Ishikawa (cell line): ENCODE data around the gene CAMTA1.

ENCODE experiments used
- CEBPB ChIP-seq: IDR thresholded peaks from 2 replicates; pipeline ENCODE4 v1.6.1; 2012
- EP300 ChIP-seq: IDR thresholded peaks from 2 replicates; pipeline ENCODE4 v1.6.1; 2012; ENCODE audit warnings: borderline replicate concordance
- TAF1 ChIP-seq: IDR thresholded peaks from 2 replicates; pipeline ENCODE4 v1.6.1; 2012; ENCODE audit warnings: low read depth, mild to moderate bottlenecking
- TCF12 ChIP-seq: IDR thresholded peaks from 2 replicates; pipeline ENCODE4 v1.6.1; 2012; ENCODE audit warnings: low read depth
- TF ChIP-seq, protein P1 (sequence below): IDR thresholded peaks from 2 replicates; pipeline ENCODE4 v1.6.1; 2012; ENCODE audit warnings: low read depth, mild to moderate bottlenecking
- TF ChIP-seq, protein P2 (sequence below): IDR thresholded peaks from 2 replicates; pipeline ENCODE4 v1.6.1; 2012

DNA sequence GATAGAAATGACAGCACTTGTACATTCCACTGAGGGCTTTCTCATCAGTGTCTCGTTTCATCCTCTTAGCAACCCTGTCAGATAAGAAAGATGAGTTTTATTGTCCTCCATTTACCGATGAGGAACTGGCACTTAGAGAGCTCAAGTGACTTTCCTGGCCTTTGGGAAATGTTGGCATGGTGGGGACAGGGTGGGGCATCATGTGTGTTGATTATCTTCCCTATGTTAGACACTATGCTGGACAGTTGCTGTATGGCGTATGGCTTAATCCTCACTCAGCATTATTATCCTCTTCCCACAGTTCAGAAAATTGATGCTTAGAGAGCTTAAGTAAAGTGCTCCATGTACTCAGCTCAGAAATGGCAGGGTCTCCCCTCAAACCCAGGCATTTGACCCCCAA, 163.2 kb downstream of the CAMTA1 start:
- TF ChIP-seq TCF12 (no peak), CEBPB (no peak), TAF1 (no peak), EP300 (no peak)
- TF ChIP-seq, protein P1, sequence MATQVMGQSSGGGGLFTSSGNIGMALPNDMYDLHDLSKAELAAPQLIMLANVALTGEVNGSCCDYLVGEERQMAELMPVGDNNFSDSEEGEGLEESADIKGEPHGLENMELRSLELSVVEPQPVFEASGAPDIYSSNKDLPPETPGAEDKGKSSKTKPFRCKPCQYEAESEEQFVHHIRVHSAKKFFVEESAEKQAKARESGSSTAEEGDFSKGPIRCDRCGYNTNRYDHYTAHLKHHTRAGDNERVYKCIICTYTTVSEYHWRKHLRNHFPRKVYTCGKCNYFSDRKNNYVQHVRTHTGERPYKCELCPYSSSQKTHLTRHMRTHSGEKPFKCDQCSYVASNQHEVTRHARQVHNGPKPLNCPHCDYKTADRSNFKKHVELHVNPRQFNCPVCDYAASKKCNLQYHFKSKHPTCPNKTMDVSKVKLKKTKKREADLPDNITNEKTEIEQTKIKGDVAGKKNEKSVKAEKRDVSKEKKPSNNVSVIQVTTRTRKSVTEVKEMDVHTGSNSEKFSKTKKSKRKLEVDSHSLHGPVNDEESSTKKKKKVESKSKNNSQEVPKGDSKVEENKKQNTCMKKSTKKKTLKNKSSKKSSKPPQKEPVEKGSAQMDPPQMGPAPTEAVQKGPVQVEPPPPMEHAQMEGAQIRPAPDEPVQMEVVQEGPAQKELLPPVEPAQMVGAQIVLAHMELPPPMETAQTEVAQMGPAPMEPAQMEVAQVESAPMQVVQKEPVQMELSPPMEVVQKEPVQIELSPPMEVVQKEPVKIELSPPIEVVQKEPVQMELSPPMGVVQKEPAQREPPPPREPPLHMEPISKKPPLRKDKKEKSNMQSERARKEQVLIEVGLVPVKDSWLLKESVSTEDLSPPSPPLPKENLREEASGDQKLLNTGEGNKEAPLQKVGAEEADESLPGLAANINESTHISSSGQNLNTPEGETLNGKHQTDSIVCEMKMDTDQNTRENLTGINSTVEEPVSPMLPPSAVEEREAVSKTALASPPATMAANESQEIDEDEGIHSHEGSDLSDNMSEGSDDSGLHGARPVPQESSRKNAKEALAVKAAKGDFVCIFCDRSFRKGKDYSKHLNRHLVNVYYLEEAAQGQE: no peak
- TF ChIP-seq, protein P2, sequence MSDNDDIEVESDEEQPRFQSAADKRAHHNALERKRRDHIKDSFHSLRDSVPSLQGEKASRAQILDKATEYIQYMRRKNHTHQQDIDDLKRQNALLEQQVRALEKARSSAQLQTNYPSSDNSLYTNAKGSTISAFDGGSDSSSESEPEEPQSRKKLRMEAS: no peak
